Measurements from ENCODE around the gene CELSR1.

The CELSR1 gene

GRCh38 chr22:46346680-46347405 is 190.6 kb downstream of the CELSR1 start:
- Histone ChIP-seq H3K9ac (ENCODE audit: low read length) (no peak overlapping the region), H4K5ac (ENCODE audit: low read length) (no peak overlapping the region), H3K36me3 (ENCODE audit: control insufficient read depth, insufficient read depth, low read length) (peaks cover 55% of the 10 kb centered on the region)

GRCh38 chr22:46340676-46341075 is 196.7 kb downstream of the CELSR1 start:
- peaks cover 28% of the 10 kb centered on the region for H3K79me1 ChIP-seq (ENCODE audit: low read length)
- no peaks in the 10 kb centered on the region for H3K27me3 ChIP-seq (ENCODE audit: insufficient read depth, low read length, poor library complexity)
- no peak for DNase-seq
- peaks cover 35% of the 10 kb centered on the region for H3K36me3 ChIP-seq (ENCODE audit: control insufficient read depth, insufficient read depth, low read length)
- H3K27ac ChIP-seq (ENCODE audit: low read depth, low read length): no peak overlapping the region
- H2BK5ac ChIP-seq (ENCODE audit: low read length): no peak overlapping the region
- no peak overlapping the region for H2BK120ac ChIP-seq (ENCODE audit: low read depth, low read length)
- H3K4me1 ChIP-seq (ENCODE audit: control insufficient read depth, low read depth, low read length): peaks cover 5% of the 10 kb centered on the region
- no peak overlapping the region for H3K4me3 ChIP-seq (ENCODE audit: low read length)
- H3K56ac ChIP-seq (ENCODE audit: low read length): no peak overlapping the region
- no peak overlapping the region for H4K8ac ChIP-seq (ENCODE audit: low read depth, low read length)
- WGBS (ENCODE audit: extremely low coverage, insufficient coverage, low lambda C conversion rate): no CpG with 5 or more reads among the region's 13 CpGs
- H2AK5ac ChIP-seq (ENCODE audit: low read length): no peak overlapping the region
- H3K4me2 ChIP-seq (ENCODE audit: low read length): no peak overlapping the region
- H3K9ac ChIP-seq (ENCODE audit: low read length): no peak overlapping the region
- H4K5ac ChIP-seq (ENCODE audit: low read length): no peak overlapping the region
- no peak overlapping the region for H3K4ac ChIP-seq (ENCODE audit: low read depth, low read length)
- no peak overlapping the region for H3K18ac ChIP-seq (ENCODE audit: low read length)
- no peak overlapping the region for H2BK15ac ChIP-seq (replicated peaks; ENCODE audit: low read depth)
- peaks cover 43% of the 10 kb centered on the region for H3K79me2 ChIP-seq (ENCODE audit: control insufficient read depth, insufficient read depth, low read length)
- H3K23ac ChIP-seq (ENCODE audit: low read length): no peak overlapping the region

More at GRCh38 chr22:46346680-46347405, 190.6 kb downstream of the CELSR1 start:
- no peak overlapping the region for H2BK15ac ChIP-seq (replicated peaks; ENCODE audit: low read depth)
- H3K79me2 ChIP-seq (ENCODE audit: control insufficient read depth, insufficient read depth, low read length): peaks cover 3% of the 10 kb centered on the region
- H4K8ac ChIP-seq (ENCODE audit: low read depth, low read length): no peak overlapping the region
- no peak overlapping the region for H3K23ac ChIP-seq (ENCODE audit: low read length)
- no peaks in the 10 kb centered on the region for H3K27me3 ChIP-seq (ENCODE audit: insufficient read depth, low read length, poor library complexity)
- peaks cover 21% of the 10 kb centered on the region for H3K79me1 ChIP-seq (ENCODE audit: low read length)
- H3K4me3 ChIP-seq (ENCODE audit: low read length): no peak overlapping the region
- DNase-seq: no peak
- no peak overlapping the region for H3K27ac ChIP-seq (ENCODE audit: low read depth, low read length)
- H3K4me1 ChIP-seq (ENCODE audit: control insufficient read depth, low read depth, low read length): no peaks in the 10 kb centered on the region
- H3K18ac ChIP-seq (ENCODE audit: low read length): no peak overlapping the region
- H2BK120ac ChIP-seq (ENCODE audit: low read depth, low read length): no peak overlapping the region
- no peak overlapping the region for H3K56ac ChIP-seq (ENCODE audit: low read length)
- H3K4me2 ChIP-seq (ENCODE audit: low read length): no peak overlapping the region
- H3K4ac ChIP-seq (ENCODE audit: low read depth, low read length): no peak overlapping the region
- WGBS (ENCODE audit: extremely low coverage, insufficient coverage, low lambda C conversion rate): no CpG with 5 or more reads among the region's 19 CpGs
- H2AK5ac ChIP-seq (ENCODE audit: low read length): no peak overlapping the region
- H2BK5ac ChIP-seq (ENCODE audit: low read length): no peak overlapping the region

GRCh38 chr22:46339956-46340355 is 197.5 kb downstream of the CELSR1 start:
- no peak overlapping the region for H2AK5ac ChIP-seq (ENCODE audit: low read length)
- H3K4me1 ChIP-seq (ENCODE audit: control insufficient read depth, low read depth, low read length): peaks cover 5% of the 10 kb centered on the region
- no peak overlapping the region for H2BK120ac ChIP-seq (ENCODE audit: low read depth, low read length)
- DNase-seq: no peak
- no CpG with 5 or more reads among the region's 5 CpGs for WGBS (ENCODE audit: extremely low coverage, insufficient coverage, low lambda C conversion rate)
- no peak overlapping the region for H2BK15ac ChIP-seq (replicated peaks; ENCODE audit: low read depth)
- no peak overlapping the region for H4K8ac ChIP-seq (ENCODE audit: low read depth, low read length)
- H3K79me1 ChIP-seq (ENCODE audit: low read length): peaks cover 28% of the 10 kb centered on the region
- H2BK5ac ChIP-seq (ENCODE audit: low read length): no peak overlapping the region
- no peak overlapping the region for H3K56ac ChIP-seq (ENCODE audit: low read length)
- H3K4me3 ChIP-seq (ENCODE audit: low read length): no peak overlapping the region
- no peak overlapping the region for H3K4me2 ChIP-seq (ENCODE audit: low read length)
- no peak overlapping the region for H3K18ac ChIP-seq (ENCODE audit: low read length)
- no peak overlapping the region for H3K4ac ChIP-seq (ENCODE audit: low read depth, low read length)
- H4K5ac ChIP-seq (ENCODE audit: low read length): no peak overlapping the region
- H3K23ac ChIP-seq (ENCODE audit: low read length): no peak overlapping the region
- no peaks in the 10 kb centered on the region for H3K27me3 ChIP-seq (ENCODE audit: insufficient read depth, low read length, poor library complexity)
- H3K9ac ChIP-seq (ENCODE audit: low read length): no peak overlapping the region
- H3K79me2 ChIP-seq (ENCODE audit: control insufficient read depth, insufficient read depth, low read length): peaks cover 42% of the 10 kb centered on the region
- no peak overlapping the region for H3K27ac ChIP-seq (ENCODE audit: low read depth, low read length)
- peaks cover 33% of the 10 kb centered on the region for H3K36me3 ChIP-seq (ENCODE audit: control insufficient read depth, insufficient read depth, low read length)

- H2BK15ac ChIP-seq (replicated peaks; ENCODE audit: low read depth): no peak overlapping the region
- no peak overlapping the region for H2BK120ac ChIP-seq (ENCODE audit: low read depth, low read length)
- H3K56ac ChIP-seq (ENCODE audit: low read length): no peak overlapping the region
- no peak overlapping the region for H4K8ac ChIP-seq (ENCODE audit: low read depth, low read length)
- peaks cover 23% of the 10 kb centered on the region for H3K36me3 ChIP-seq (ENCODE audit: control insufficient read depth, insufficient read depth, low read length)
- H3K4me2 ChIP-seq (ENCODE audit: low read length): no peak overlapping the region
- H3K4me1 ChIP-seq (ENCODE audit: control insufficient read depth, low read depth, low read length): peaks cover 5% of the 10 kb centered on the region
- peaks cover 42% of the 10 kb centered on the region for H3K79me2 ChIP-seq (ENCODE audit: control insufficient read depth, insufficient read depth, low read length)
- no peak overlapping the region for H4K5ac ChIP-seq (ENCODE audit: low read length)
- H3K18ac ChIP-seq (ENCODE audit: low read length): no peak overlapping the region
- H3K4me3 ChIP-seq (ENCODE audit: low read length): no peak overlapping the region
- no peak overlapping the region for H3K4ac ChIP-seq (ENCODE audit: low read depth, low read length)
- H3K9ac ChIP-seq (ENCODE audit: low read length): no peak overlapping the region
- DNase-seq: no peak
- peaks cover 25% of the 10 kb centered on the region for H3K79me1 ChIP-seq (ENCODE audit: low read length)
- WGBS (ENCODE audit: extremely low coverage, insufficient coverage, low lambda C conversion rate): no CpG with 5 or more reads among the region's 8 CpGs
- no peaks in the 10 kb centered on the region for H3K27me3 ChIP-seq (ENCODE audit: insufficient read depth, low read length, poor library complexity)
- H3K23ac ChIP-seq (ENCODE audit: low read length): no peak overlapping the region
- no peak overlapping the region for H2AK5ac ChIP-seq (ENCODE audit: low read length)
- H3K27ac ChIP-seq (ENCODE audit: low read depth, low read length): no peak overlapping the region
- no peak overlapping the region for H2BK5ac ChIP-seq (ENCODE audit: low read length)
Observed at GRCh38 chr22:46338636-46339035, 198.8 kb downstream of the CELSR1 start.

- Histone ChIP-seq H4K8ac (ENCODE audit: low read depth, low read length) (no peak overlapping the region), H3K4ac (ENCODE audit: low read depth, low read length) (no peak overlapping the region), H3K23ac (ENCODE audit: low read length) (no peak overlapping the region), H2BK120ac (ENCODE audit: low read depth, low read length) (no peak overlapping the region), H2BK15ac (replicated peaks; ENCODE audit: low read depth) (no peak overlapping the region), H3K36me3 (ENCODE audit: control insufficient read depth, insufficient read depth, low read length) (peaks cover 19% of the 10 kb centered on the region), H3K4me1 (ENCODE audit: control insufficient read depth, low read depth, low read length) (peaks cover 5% of the 10 kb centered on the region), H3K27me3 (ENCODE audit: insufficient read depth, low read length, poor library complexity) (no peaks in the 10 kb centered on the region), H2BK5ac (ENCODE audit: low read length) (no peak overlapping the region), H2AK5ac (ENCODE audit: low read length) (no peak overlapping the region), H3K79me2 (ENCODE audit: control insufficient read depth, insufficient read depth, low read length) (peaks cover 42% of the 10 kb centered on the region), H3K27ac (ENCODE audit: low read depth, low read length) (no peak overlapping the region), H3K9ac (ENCODE audit: low read length) (no peak overlapping the region), H3K56ac (ENCODE audit: low read length) (no peak overlapping the region), H4K5ac (ENCODE audit: low read length) (no peak overlapping the region), H3K4me3 (ENCODE audit: low read length) (no peak overlapping the region), H3K18ac (ENCODE audit: low read length) (no peak overlapping the region), H3K4me2 (ENCODE audit: low read length) (no peak overlapping the region), H3K79me1 (ENCODE audit: low read length) (peaks cover 24% of the 10 kb centered on the region)
- no CpG with 5 or more reads among the region's 9 CpGs for WGBS (ENCODE audit: extremely low coverage, insufficient coverage, low lambda C conversion rate)
- no peak for DNase-seq
Observed at GRCh38 chr22:46337870-46338269, 199.6 kb downstream of the CELSR1 start.

Measured in mesendoderm (in vitro differentiated cells).